Suprapubic skin (tissue), 4 donors: ENCODE measurements around the gene EPS8. TPM values are rescaled to one million over a fixed set of nuclear protein-coding genes. Genes with fewer than 3 reads are reported as not detected.

Source experiments
- DNase-seq, 2 donors: peaks; one replicate each; pipeline ENCODE4 v3.0.0-alpha.2; 2019; ENCODE audit warnings: low spot score in 2 of 2
- H3K27ac ChIP-seq: fragments of 200-600 bp; sonication (generic); one replicate; pipeline ENCODE4 v1.5.1; 2019
- H3K27me3 ChIP-seq: fragments of 200-600 bp; sonication (generic); one replicate; pipeline ENCODE4 v1.5.1; 2019
- H3K36me3 ChIP-seq: fragments of 200-600 bp; sonication (generic); one replicate; pipeline ENCODE4 v1.5.1; 2019
- H3K4me1 ChIP-seq: fragments of 200-600 bp; sonication (generic); one replicate; pipeline ENCODE4 v1.5.1; 2019
- H3K4me3 ChIP-seq: fragments of 200-600 bp; sonication (generic); one replicate; pipeline ENCODE4 v1.5.1; 2019; ENCODE audit warnings: mild to moderate bottlenecking
- H3K9me3 ChIP-seq: fragments of 200-600 bp; sonication (generic); one replicate; pipeline ENCODE4 v1.5.1; 2019
- CTCF ChIP-seq, 2 donors: fragments of 200-600 bp in 1 of 2; fragments of 450-650 bp in 1 of 2; sonication (generic) in 1 of 2; IDR thresholded peaks; one replicate each; pipeline ENCODE4 v1.5.1; 2016 to 2019; ENCODE audit warnings: antibody characterized with exemption in 2 of 2, mild to moderate bottlenecking in 1 of 2, moderate library complexity in 1 of 2
- EP300 ChIP-seq: sonication (generic); formaldehyde crosslinking; IDR thresholded peaks from one replicate; pipeline ENCODE4 v1.6.1; 2017; ENCODE audit warnings: antibody characterized with exemption
- POLR2A ChIP-seq, 2 donors: fragments of 450-650 bp; IDR thresholded peaks; one replicate each; pipeline ENCODE4 v1.6.1; 2017; ENCODE audit warnings: antibody characterized with exemption in 2 of 2, mild to moderate bottlenecking in 2 of 2, moderate library complexity in 2 of 2
- POLR2AphosphoS5 ChIP-seq, 3 donors: sonication (generic); formaldehyde crosslinking; IDR thresholded peaks; one replicate each; pipeline ENCODE4 v1.6.1; 2017; ENCODE audit warnings: antibody characterized with exemption in 3 of 3
- WGBS: methylation state at CpG from one replicate; pipeline ENCODE4 v1.1.5; 2018; 5-methylcytosine and 5-hydroxymethylcytosine counted together
- total RNA-seq, 4 donors: library from RNA; depleted of rRNA; stranded (reverse); fragments of >200 nt; gene quantifications; one replicate each; pipeline ENCODE4 v1.1.0, GENCODE V29; 2016

EPS8 gene
- total RNA-seq, 4 donors from 2014 or later: 15.7 to 38.8 (median 27.3) TPM

- 76% methylated on average over 1 of the region's 1 CpG for WGBS
- TF ChIP-seq POLR2AphosphoS5 (IDR thresholded peaks at IDR 0.05) (no peak), POLR2A (IDR thresholded peaks at IDR 0.05) (no peak), EP300 (no peak), CTCF (IDR thresholded peaks at IDR 0.05) (no peak)
- Histone ChIP-seq H3K4me1 (no peaks in the 10 kb centered on the region), H3K27me3 (no peaks in the 10 kb centered on the region), H3K4me3 (no peak overlapping the region), H3K36me3 (no peaks in the 10 kb centered on the region), H3K9me3 (peaks cover 12% of the 10 kb centered on the region), H3K27ac (no peak overlapping the region)
- DNase-seq: no peak
Observed at GRCh38 chr12:15608406-15608805, 180.8 kb downstream of the EPS8 start.

- WGBS: 80% methylated on average over 10 of the region's 10 CpGs
- no peak for TF ChIP-seq CTCF (IDR thresholded peaks at IDR 0.05)
- no peak for TF ChIP-seq EP300
- TF ChIP-seq POLR2A (IDR thresholded peaks at IDR 0.05): no peak
- TF ChIP-seq POLR2AphosphoS5 (IDR thresholded peaks at IDR 0.05): no peak
- Histone ChIP-seq H3K36me3 (no peaks in the 10 kb centered on the region), H3K27ac (no peak overlapping the region), H3K4me3 (no peak overlapping the region), H3K4me1 (no peaks in the 10 kb centered on the region), H3K9me3 (no peaks in the 10 kb centered on the region), H3K27me3 (no peaks in the 10 kb centered on the region)
- DNase-seq: no peak
Observed at GRCh38 chr12:15605881-15606590, 183.2 kb downstream of the EPS8 start.

GRCh38 chr12:15603474-15604085, 185.6 kb downstream of the EPS8 start:
- no peak for DNase-seq
- no peak for TF ChIP-seq CTCF (IDR thresholded peaks at IDR 0.05)
- no peak for TF ChIP-seq POLR2AphosphoS5 (IDR thresholded peaks at IDR 0.05)
- no peak for TF ChIP-seq POLR2A (IDR thresholded peaks at IDR 0.05)
- no peak for TF ChIP-seq EP300
- H3K27me3 ChIP-seq: no peaks in the 10 kb centered on the region
- H3K27ac ChIP-seq: no peak overlapping the region
- 90% methylated on average over 4 of the region's 4 CpGs for WGBS
- no peak overlapping the region for H3K4me3 ChIP-seq
- H3K9me3 ChIP-seq: no peaks in the 10 kb centered on the region
- no peaks in the 10 kb centered on the region for H3K36me3 ChIP-seq
- no peaks in the 10 kb centered on the region for H3K4me1 ChIP-seq

DNA sequence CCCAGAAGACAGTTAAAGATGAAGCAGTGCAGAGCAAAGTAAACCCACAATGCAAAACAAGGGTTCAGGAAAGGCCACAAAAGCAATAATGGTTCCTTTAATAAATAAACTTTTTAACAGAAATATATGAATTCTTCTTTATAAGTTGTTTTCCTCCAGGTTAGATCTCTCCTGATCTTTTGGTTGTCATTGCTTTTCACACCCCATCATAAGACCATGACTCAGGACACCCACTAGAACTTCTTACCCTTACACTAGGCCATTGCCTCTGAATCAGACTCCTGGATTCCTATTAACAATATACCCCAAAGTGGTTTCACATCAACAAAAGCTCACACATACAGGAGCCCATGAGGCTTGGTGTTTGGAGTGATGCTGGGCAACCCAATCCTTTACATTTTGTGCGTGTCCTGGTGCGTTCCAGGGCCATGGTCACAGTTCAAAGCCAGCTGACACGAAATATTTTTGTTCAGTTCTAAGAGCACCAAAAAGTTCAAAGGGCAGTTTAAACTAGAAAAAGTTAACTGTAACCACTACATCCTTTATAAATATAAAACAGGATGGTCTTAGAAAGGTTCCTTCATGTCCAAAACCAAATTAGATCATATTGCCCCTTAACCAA, 187.0 kb downstream of the EPS8 start:
- DNase-seq: no peak
- Histone ChIP-seq H3K4me1 (no peaks in the 10 kb centered on the region), H3K27ac (no peak overlapping the region), H3K36me3 (no peaks in the 10 kb centered on the region), H3K9me3 (no peaks in the 10 kb centered on the region), H3K27me3 (no peaks in the 10 kb centered on the region), H3K4me3 (no peak overlapping the region)
- TF ChIP-seq POLR2AphosphoS5 (IDR thresholded peaks at IDR 0.05) (no peak), CTCF (IDR thresholded peaks at IDR 0.05) (no peak), POLR2A (IDR thresholded peaks at IDR 0.05) (no peak)
- WGBS: 96% methylated on average over 3 of the region's 3 CpGs

GRCh38 chr12:15601210-15601800, 187.9 kb downstream of the EPS8 start:
- TF ChIP-seq POLR2A (IDR thresholded peaks at IDR 0.05) (no peak), POLR2AphosphoS5 (IDR thresholded peaks at IDR 0.05) (no peak), EP300 (no peak), CTCF (IDR thresholded peaks at IDR 0.05) (no peak)
- Histone ChIP-seq H3K4me3 (no peak overlapping the region), H3K9me3 (no peaks in the 10 kb centered on the region), H3K27ac (no peak overlapping the region), H3K36me3 (no peaks in the 10 kb centered on the region), H3K27me3 (no peaks in the 10 kb centered on the region), H3K4me1 (no peaks in the 10 kb centered on the region)
- no peak for DNase-seq
- 93% methylated on average over 1 of the region's 1 CpG for WGBS
